ENCODE data around the gene LANCL2. TPM values are rescaled to one million over a fixed set of nuclear protein-coding genes. Genes with fewer than 3 reads are reported as not detected.

Gene LANCL2
- total and polyA plus RNA-seq, 9 of the 15 experiments (the other 6 are each of a cell fraction or from before 2014, with no cell fraction given): 5.3 to 18.5 (median 13.5) TPM

GRCh38 chr7:55405856-55406541 lies 40.9 kb downstream of the LANCL2 start:
- POLR2A ChIA-PET: interaction anchor here (0.6 to 0.7 kb wide), 2 partner anchors 15 to 1851 kb away, joined by 3 read pairs; no protein-coding TSS in a partner anchor
- Histone ChIP-seq H3K9me1 (ENCODE audit: control insufficient read depth, insufficient read depth, low read length) (no peaks in the 10 kb centered on the region), H3K4me2 (ENCODE audit: insufficient read depth, low read length) (no peak overlapping the region), H3K4me3 (no peak overlapping the region), H3K9ac (ENCODE audit: insufficient read depth in 1 of 2, low read depth in 2 of 2, low read length in 2 of 2) (no peak overlapping the region), H3K36me3 (ENCODE audit: control insufficient read depth, insufficient read depth, low read length) (no peaks in the 10 kb centered on the region), H3K9me3 (replicated peaks; ENCODE audit: control insufficient read depth, insufficient read depth, low read depth, low read length) (no peaks in the 10 kb centered on the region), H3K4me1 (replicated peaks in 1 of 2; ENCODE audit: control insufficient read depth in 2 of 2, insufficient read depth in 2 of 2, low read length in 2 of 2) (peaks cover 0 to 10% of the 10 kb centered on the region in 2 experiments; a peak in 2 of 5 replicates), H3K79me2 (ENCODE audit: control insufficient read depth, insufficient read depth, low read length) (no peaks in the 10 kb centered on the region), H3K27ac (ENCODE audit: extremely low read depth, low read depth, low read length) (no peak overlapping the region), H4K20me1 (replicated peaks; ENCODE audit: control insufficient read depth, insufficient read depth, low read length) (no peaks in the 10 kb centered on the region), H3K27me3 (ENCODE audit: control insufficient read depth in 2 of 2, insufficient read depth in 2 of 2, low read length in 2 of 2) (no peaks in the 10 kb centered on the region), H2AFZ (ENCODE audit: low read depth, low read length) (no peak overlapping the region)
- no peak for ATAC-seq
- FAIRE-seq: no peak
- WGBS (ENCODE audit: insufficient coverage, low coverage, missing lambda C conversion rate): 73% methylated on average over 16 of the region's 16 CpGs
- intact Hi-C loops (cut with micrococcal nuclease): no loop called here
- BruUV-seq (replicated peaks): no TSS peak
- CTCF ChIA-PET (ENCODE audit: low intra/inter-chr PET ratio): no interaction called here
- no peak for DNase-seq (ENCODE audit: extremely low read depth in 1 of 4, low spot score in 3 of 4)
- in situ Hi-C loops (cut with MboI): no loop called here
- TF ChIP-seq ZNF592 (IDR thresholded peaks at IDR 0.05) (no peak), ZNF589 (CRISPR knock-in tag; IDR thresholded peaks at IDR 0.05; ENCODE audit: low read depth) (no peak), GABPB1 (CRISPR knock-in tag; IDR thresholded peaks at IDR 0.05) (no peak), YBX1 (IDR thresholded peaks at IDR 0.05) (no peak), NKRF (IDR thresholded peaks at IDR 0.05; ENCODE audit: borderline replicate concordance) (no peak), HMG20A (CRISPR knock-in tag; conservative IDR thresholded peaks at IDR 0.05) (no peak), NFRKB (IDR thresholded peaks at IDR 0.05; ENCODE audit: low read depth) (no peak), GTF2F1 (IDR thresholded peaks at IDR 0.05; ENCODE audit: low read depth, low read length) (no peak), BHLHE40 (IDR thresholded peaks at IDR 0.05; ENCODE audit: low read length) (no peak), ZZZ3 (IDR thresholded peaks at IDR 0.05) (no peak), CREB1 (IDR thresholded peaks at IDR 0.05) (no peak), CREB1 (CRISPR knock-in tag; IDR thresholded peaks at IDR 0.05) (no peak), IRF2 (CRISPR knock-in tag; IDR thresholded peaks at IDR 0.05) (no peak), TCF15 (CRISPR knock-in tag; IDR thresholded peaks at IDR 0.05) (no peak), JUNB (CRISPR knock-in tag; conservative IDR thresholded peaks at IDR 0.05) (no peak), ZBTB17 (CRISPR knock-in tag; IDR thresholded peaks at IDR 0.05) (no peak), CAMTA2 (CRISPR knock-in tag; conservative IDR thresholded peaks at IDR 0.05) (no peak), POLR2B (IDR thresholded peaks at IDR 0.05; ENCODE audit: low read depth, partially characterized antibody) (no peak), CEBPB (tag; IDR thresholded peaks at IDR 0.05) (no peak)
